SJSA1 (cell line): ENCODE measurements around the gene RNF220. TPM values are rescaled to one million over a fixed set of nuclear protein-coding genes. Genes with fewer than 3 reads are reported as not detected.

Experiments used
- DNase-seq, 2 experiments: peaks; one replicate each; pipeline ENCODE4 v3.0.0-alpha.2; 2015 to 2020; ENCODE audit warnings: low spot score in 2 of 2, low read depth in 1 of 2
- H3K27ac ChIP-seq: fragments of 250-450 bp; sonication (Bioruptor Pico); 2 replicates; pipeline ENCODE4 v1.5.1; 2020; ENCODE audit warnings: mild to moderate bottlenecking, moderate library complexity
- H3K27me3 ChIP-seq: fragments of 250-450 bp; sonication (Bioruptor Pico); replicated peaks from 2 replicates; pipeline ENCODE4 v1.5.1; 2020; ENCODE audit warnings: mild to moderate bottlenecking, moderate library complexity
- H3K36me3 ChIP-seq: fragments of 250-450 bp; sonication (Bioruptor Pico); 2 replicates; pipeline ENCODE4 v1.5.1; 2020; ENCODE audit warnings: mild to moderate bottlenecking
- H3K4me1 ChIP-seq: fragments of 250-450 bp; sonication (Bioruptor Pico); replicated peaks from 2 replicates; pipeline ENCODE4 v1.6.1; 2021; ENCODE audit warnings: mild to moderate bottlenecking
- H3K4me3 ChIP-seq: fragments of 250-450 bp; sonication (Bioruptor Pico); 2 replicates; pipeline ENCODE4 v1.5.1; 2020; ENCODE audit warnings: mild to moderate bottlenecking
- H3K9me3 ChIP-seq: fragments of 250-450 bp; sonication (Bioruptor Pico); replicated peaks from 2 replicates; pipeline ENCODE4 v1.5.1; 2020; ENCODE audit warnings: mild to moderate bottlenecking
- total RNA-seq: library from RNA; depleted of rRNA; stranded (reverse); fragments of >200 nt; shearing (Covaris generic); gene quantifications from 2 replicates; pipeline ENCODE4 v1.2.3, GENCODE V29; 2014

Gene RNF220
- total RNA-seq, 1 experiment from 2014 or later, result 70.5 TPM

DNA sequence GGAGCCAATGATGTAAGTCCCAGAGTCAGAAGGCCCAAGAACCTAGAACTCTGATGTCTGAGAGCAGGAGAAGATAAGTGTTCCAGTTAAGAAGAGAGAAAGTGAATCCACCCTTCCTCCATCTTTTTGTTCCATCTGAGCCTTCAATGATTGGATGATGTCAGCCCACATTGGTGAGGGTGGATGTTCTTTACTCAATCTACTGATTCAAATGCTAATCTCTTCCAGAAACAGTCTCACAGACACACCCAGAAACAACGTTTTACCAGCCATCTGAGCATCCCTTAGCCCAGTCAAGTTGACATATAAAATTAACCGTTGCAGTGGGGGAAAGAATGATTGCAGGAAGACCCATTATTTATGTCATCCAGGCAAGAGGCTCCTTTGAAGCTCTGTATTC, 16.5 kb upstream of the RNF220 start:
- peaks cover 10% of the 10 kb centered on the region for H3K4me1 ChIP-seq
- DNase-seq, result no peak
- no peaks in the 10 kb centered on the region for H3K36me3 ChIP-seq
- no peaks in the 10 kb centered on the region for H3K9me3 ChIP-seq
- H3K27ac ChIP-seq, result no peak overlapping the region
- no peak overlapping the region for H3K4me3 ChIP-seq
- H3K27me3 ChIP-seq, result peaks cover 22% of the 10 kb centered on the region

DNA sequence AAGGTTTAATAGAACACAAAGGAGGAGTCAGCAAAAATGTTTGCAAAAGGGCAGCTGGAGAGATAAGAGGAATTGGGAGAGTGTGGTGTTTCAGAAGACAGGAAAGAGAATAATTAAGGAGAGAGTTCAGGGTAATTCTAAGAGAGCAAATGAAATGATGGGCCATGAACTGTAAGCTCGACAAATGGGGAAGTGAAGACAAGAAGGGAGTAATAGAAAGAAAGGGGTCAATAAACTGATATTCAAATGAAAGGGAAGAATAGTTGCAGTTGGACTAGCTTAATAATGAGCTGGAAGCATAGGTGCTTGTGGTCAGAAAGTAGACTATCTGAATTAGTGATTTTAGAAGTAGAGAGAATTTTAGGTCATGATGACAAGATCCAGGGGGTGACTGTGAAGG, 15.6 kb upstream of the RNF220 start:
- Histone ChIP-seq H3K27me3 (peaks cover 16% of the 10 kb centered on the region), H3K27ac (no peak overlapping the region), H3K4me1 (peaks cover 10% of the 10 kb centered on the region), H3K9me3 (no peaks in the 10 kb centered on the region), H3K36me3 (no peaks in the 10 kb centered on the region), H3K4me3 (no peak overlapping the region)
- no peak for DNase-seq

DNA sequence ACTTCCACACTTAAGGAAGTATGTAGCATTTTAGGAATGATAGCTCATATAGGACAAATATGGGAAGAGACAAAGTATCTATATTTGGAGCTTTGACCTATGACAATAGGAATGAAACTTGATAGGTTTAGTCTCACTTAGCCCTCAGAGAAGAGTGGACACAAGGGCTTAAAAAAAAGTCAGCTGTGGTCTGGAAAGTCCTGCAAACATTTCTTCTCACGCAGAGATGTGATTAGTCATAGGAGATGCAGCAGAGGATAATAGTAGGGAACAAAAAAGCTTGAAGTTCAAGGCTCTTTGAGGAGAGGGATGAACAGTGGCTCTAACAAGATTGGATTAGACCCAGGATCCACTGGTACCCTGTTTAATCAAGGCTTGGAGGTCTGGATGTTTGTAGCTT, 14.8 kb upstream of the RNF220 start:
- H3K27ac ChIP-seq, result no peak overlapping the region
- H3K27me3 ChIP-seq, result peaks cover 19% of the 10 kb centered on the region

DNA sequence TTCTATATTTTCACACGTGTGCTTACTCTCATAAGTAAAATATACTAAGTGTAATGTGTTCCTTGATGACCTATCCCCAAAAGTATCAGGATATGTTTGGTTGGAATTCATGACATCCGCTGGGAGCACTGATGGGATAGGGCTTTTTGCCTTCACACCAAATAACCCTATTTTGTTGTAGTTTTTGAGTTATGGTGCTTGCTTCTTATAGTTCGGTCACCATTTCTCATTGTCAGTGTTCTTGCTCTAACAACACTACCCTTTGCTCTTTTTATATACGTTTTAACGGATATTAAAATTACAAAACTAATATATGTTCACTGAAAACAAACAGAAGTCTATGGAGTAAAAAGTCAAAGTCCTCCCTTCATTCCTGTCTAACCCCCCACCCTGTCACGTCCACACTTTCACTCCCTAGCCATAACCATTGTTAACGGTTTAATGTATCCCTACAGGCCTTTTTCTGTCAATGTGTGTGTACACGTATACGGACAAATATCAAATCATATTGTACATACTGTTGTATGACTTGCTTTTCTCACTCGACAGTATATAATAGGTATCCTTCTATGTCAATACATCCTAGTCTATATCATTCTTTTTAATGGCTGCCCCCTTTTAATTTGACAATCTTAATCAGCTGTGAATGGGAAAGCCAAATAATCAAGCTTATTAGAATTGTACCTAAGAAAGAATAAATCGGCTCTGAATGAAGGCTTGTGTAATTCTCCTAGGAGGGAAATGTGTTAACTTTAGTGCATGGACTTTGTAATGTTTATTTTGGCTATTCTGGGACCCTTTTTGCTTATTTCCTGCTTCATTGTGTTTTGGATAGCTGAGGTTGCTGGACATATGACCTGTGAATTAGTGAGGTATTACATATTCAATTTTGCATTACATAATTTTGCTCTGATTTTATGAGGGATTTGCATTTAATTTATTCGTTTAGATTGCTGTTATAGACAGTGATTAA, 3.5 kb upstream of the RNF220 start:
- Histone ChIP-seq H3K27me3 (peaks cover 88% of the 10 kb centered on the region), H3K9me3 (no peaks in the 10 kb centered on the region), H3K4me1 (peaks cover 16% of the 10 kb centered on the region), H3K36me3 (no peaks in the 10 kb centered on the region), H3K4me3 (no peak overlapping the region), H3K27ac (no peak overlapping the region)
- no peak for DNase-seq

More for the DNA sequence above, 14.8 kb upstream of the RNF220 start:
- DNase-seq, result peak in 1 of 2 experiments; percentile 66
- H3K4me1 ChIP-seq, result peaks cover 10% of the 10 kb centered on the region
- no peaks in the 10 kb centered on the region for H3K9me3 ChIP-seq
- no peaks in the 10 kb centered on the region for H3K36me3 ChIP-seq
- no peak overlapping the region for H3K4me3 ChIP-seq

DNA sequence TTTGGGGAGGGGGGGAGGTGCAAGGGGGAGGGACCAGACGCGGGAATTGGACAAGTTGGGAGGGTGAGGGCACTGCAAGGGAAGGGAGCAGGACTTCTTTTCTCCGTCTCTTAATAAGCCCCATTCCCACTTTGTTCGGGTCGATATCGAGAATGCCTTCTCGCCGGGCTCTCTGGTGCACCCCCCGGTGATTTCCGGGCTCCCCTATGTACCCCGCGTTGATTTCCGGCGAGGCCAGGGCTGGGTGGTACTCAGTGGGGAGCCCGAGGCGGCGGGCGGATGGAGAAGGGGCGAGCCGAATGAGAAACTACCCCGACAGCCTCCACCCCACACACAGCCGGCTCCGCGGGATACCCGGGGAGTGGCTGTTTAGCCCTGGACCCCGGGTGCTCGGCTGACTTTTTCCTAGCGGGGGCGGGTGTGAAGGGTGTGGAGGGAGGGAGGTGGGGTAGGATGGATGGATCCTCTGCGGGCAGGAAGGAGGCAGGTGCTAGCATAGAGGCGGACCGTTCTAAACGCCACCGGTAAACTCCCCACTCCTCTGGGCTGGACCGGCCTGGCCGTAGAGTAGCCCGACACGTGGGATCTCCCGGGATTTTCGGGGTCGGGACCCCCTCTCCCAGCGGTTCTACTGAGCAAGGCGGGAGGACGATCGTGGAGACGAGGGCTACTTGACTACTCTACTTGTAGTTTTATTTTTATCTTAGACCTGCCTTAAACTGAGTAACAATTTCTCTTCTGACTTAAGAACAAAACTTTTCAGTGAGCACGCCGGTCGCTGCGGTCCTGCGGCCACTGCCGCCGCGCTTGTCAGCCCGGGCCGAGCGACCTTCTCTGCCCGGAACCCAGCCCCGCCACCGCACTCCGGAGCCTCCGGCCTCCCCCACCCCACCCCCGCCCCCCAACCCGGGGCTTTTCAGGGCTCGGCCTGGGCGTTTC, 1.0 kb downstream of the RNF220 start:
- Histone ChIP-seq H3K4me3 (peak overlapping the region; percentile 28), H3K36me3 (no peaks in the 10 kb centered on the region), H3K27me3 (peaks cover 93% of the 10 kb centered on the region), H3K9me3 (peaks cover 13% of the 10 kb centered on the region), H3K27ac (no peak overlapping the region), H3K4me1 (peaks cover 23% of the 10 kb centered on the region)
- peak in 1 of 2 experiments; percentile 23 for DNase-seq

DNA sequence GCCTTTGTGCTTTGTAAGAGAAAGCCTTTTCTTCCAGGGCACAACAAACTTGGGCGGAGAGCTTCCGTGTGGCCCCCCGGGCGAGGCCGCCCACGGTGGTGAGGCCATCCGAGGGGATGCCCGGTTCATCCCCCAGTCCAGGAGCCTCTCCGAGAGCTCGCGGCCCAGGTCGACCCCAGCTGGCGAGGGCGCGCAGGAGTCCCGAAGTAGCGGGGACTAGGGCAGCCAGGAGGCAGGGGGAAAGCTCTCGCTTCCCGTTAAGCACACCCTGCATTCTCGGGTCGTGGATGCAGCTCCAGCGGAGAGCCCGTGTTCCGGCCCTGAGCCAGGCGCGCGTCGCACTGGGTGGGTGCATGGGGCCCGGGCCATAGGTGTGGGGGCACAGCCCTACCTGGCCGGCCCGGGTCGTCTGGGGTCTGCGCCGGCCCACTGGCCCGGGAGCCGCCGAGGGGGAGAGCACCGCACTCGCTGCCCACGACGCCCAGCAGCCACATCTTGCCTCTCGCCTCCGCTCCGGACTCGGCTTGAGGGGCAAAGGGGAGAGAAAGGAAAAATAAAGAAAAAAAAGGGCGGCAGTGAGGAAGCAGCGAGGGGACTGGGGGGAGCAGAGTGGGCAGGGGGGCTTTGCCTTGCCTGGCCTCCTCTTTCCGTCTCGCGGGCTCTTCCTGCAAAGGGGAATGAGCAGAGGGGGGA, 1.8 kb downstream of the RNF220 start:
- peaks cover 87% of the 10 kb centered on the region for H3K27me3 ChIP-seq
- no peak overlapping the region for H3K27ac ChIP-seq
- no peaks in the 10 kb centered on the region for H3K36me3 ChIP-seq
- DNase-seq, result no peak
- H3K4me3 ChIP-seq, result no peak overlapping the region
- peaks cover 13% of the 10 kb centered on the region for H3K9me3 ChIP-seq
- peaks cover 23% of the 10 kb centered on the region for H3K4me1 ChIP-seq

DNA sequence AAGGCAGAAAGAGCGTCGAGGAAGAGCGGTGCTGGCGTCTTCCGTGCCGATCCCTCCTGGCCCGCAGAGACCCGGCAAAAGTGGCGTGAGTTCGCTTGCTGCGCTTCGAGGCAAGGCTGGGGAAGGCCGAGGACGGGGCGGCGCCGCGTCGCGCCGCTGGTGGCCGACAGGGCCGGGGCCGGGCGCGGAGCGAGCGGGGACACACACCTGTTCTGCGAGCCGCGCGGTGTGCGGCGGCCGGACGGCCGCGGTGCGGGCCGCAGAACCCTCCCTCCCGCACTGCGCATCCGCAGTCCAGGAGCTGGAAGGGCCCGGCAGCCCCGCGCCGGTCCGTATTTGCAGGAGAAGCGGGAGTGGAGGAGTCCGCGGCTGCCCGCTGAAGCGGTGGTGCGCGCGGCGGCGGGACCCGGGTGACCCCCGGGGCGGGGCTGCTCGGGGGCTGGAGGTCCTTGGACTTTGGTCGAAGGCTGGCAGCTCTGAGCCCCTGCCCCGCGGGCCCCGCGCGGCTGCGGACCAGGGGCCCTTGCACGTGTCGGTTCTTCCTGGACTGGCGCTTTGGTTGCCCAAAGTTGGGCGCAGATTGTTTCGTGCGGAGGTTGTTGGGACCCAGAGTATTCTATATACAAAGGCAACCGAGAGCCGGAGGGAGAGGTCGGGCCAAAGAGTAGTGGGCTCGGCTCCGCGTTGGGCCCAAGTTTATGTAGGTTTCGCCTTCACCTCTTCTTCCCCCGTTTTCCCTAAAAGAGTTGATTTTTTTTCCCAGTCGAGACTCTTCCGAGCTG, 2.6 kb downstream of the RNF220 start:
- no peak overlapping the region for H3K27ac ChIP-seq
- no peak overlapping the region for H3K4me3 ChIP-seq
- H3K36me3 ChIP-seq, result no peaks in the 10 kb centered on the region
- H3K27me3 ChIP-seq, result peaks cover 87% of the 10 kb centered on the region
- peaks cover 23% of the 10 kb centered on the region for H3K4me1 ChIP-seq
- H3K9me3 ChIP-seq, result peaks cover 13% of the 10 kb centered on the region
- no peak for DNase-seq

DNA sequence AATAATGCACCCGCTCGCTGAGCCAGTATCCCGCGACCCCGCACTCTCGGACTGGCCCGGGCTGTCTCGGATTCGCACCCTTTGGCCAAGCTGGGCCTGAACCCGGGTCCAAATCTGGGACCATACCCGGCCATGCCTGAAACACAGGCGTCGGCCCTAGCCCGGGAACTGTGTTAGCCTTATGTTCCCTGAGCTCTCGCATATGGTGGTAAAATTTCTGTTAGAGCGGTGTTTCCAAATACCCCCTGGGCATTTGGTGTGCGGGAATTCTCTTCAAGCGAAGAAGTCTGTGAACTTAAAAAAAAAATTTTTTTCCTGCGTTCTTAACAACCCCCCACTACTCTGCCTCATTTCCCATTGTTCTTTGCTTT, 3.1 kb downstream of the RNF220 start:
- no peak for DNase-seq
- peaks cover 13% of the 10 kb centered on the region for H3K9me3 ChIP-seq

DNA sequence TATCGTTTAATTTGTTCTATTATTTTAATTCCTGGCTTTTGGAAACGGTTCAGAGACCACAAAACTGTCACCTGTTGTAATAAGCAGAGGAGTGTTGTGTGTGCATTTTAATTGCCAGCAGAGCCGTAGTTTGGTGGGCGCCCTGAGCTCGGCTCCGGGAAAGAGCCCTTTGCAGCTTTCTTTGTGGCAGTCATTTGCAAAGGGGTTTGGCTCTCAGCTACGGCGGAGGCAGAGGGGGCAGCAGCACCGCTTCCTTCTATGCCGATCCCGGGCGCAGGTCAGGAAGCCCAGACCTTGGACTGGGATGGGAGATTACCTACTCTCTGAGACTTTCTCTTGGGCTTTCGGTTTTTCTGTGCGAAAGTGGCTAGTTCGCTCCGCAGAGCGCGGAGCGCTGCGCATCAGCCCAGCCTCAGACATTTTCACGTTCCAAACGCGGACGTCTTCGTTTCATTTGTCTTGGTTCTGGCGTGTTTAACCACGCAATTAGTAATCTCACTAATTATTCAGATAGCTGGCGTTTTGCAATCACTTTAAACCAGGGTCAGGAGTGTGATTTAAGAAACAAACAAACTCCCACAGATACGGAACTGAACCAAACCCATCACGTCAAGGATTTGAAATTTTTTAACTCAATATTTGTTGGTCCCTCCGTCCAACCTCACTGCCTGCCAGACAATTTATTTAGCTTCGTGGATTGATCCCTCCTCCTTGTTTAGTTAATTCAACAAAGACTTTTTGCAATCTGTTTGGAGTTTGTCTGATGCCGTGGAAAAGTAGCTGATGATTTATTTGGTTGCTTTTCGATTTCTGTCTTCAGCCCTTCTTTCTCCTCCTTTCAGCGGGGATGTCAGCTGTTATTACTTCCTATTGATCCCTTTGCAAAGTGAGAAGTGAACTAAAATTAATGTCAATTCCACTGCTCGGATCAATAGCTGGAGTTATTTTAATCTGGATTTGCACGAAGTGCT, 3.9 kb downstream of the RNF220 start:
- no peak overlapping the region for H3K27ac ChIP-seq
- H3K4me3 ChIP-seq, result no peak overlapping the region
- H3K9me3 ChIP-seq, result peaks cover 13% of the 10 kb centered on the region
- no peaks in the 10 kb centered on the region for H3K36me3 ChIP-seq
- H3K4me1 ChIP-seq, result peaks cover 23% of the 10 kb centered on the region
- peaks cover 87% of the 10 kb centered on the region for H3K27me3 ChIP-seq
- no peak for DNase-seq

More for the DNA sequence above, 3.1 kb downstream of the RNF220 start:
- peaks cover 87% of the 10 kb centered on the region for H3K27me3 ChIP-seq
- no peak overlapping the region for H3K4me3 ChIP-seq
- H3K27ac ChIP-seq, result no peak overlapping the region
- peaks cover 23% of the 10 kb centered on the region for H3K4me1 ChIP-seq
- no peaks in the 10 kb centered on the region for H3K36me3 ChIP-seq

DNA sequence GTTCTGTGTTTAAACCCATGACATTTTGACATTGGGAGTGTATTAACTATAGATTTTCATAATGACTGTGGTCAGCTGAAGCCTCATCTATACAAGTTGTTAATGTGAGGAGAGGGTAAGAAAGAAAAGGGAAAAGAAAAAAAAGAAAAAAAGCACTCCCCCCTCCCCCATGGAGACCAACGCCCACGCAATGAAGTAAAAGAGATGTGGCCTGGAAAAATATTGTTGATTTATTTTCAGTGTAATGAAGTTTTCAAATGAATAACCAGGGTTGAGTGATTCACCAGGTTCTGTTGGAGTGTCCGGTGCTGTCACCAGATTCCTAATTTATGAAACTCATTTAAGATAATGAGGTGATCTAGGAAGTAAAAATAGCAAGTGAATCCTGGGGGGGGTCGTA, 4.7 kb downstream of the RNF220 start:
- Histone ChIP-seq H3K4me1 (peaks cover 23% of the 10 kb centered on the region), H3K27me3 (peaks cover 88% of the 10 kb centered on the region), H3K4me3 (no peak overlapping the region), H3K27ac (no peak overlapping the region), H3K36me3 (no peaks in the 10 kb centered on the region), H3K9me3 (peaks cover 13% of the 10 kb centered on the region)
- no peak for DNase-seq

DNA sequence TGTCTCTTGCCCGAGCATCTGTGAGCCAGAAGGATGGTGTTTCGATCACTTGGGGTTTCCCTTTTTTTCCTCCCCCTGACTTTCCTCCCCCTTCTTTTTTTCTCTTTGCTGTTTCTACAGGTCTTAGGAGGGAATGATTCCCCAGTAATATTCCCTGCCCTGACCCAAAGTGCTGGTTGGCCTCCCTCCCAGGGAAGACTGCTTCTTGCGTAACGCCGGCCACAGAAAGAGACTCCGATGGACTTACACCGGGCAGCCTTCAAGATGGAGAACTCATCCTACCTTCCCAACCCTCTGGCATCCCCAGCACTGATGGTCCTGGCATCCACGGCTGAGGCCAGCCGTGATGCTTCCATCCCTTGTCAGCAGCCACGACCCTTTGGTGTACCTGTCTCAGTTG, 6.8 kb downstream of the RNF220 start:
- no peak for DNase-seq
- peaks cover 4% of the 10 kb centered on the region for H3K4me1 ChIP-seq
- no peaks in the 10 kb centered on the region for H3K36me3 ChIP-seq
- peaks cover 89% of the 10 kb centered on the region for H3K27me3 ChIP-seq
- no peak overlapping the region for H3K27ac ChIP-seq
- no peak overlapping the region for H3K4me3 ChIP-seq
- H3K9me3 ChIP-seq, result peaks cover 13% of the 10 kb centered on the region

DNA sequence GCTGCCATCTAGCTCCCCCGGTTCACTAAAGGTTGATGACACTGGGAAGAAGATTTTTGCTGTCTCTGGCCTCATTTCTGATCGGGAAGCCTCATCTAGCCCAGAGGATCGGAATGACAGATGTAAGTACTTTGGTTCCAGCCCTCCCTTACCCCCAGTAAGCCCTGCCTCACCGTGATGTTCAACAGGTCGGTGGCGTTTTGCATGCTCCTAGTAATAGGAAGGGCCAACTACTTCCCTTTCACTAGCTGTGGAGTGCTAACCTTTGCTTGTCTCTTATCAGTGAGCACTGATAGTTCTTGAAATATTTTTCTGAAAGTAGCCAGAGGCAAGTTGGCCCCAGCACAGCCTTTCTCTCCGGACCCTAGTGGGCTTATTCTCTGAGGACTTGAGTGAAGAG, 7.5 kb downstream of the RNF220 start:
- no peaks in the 10 kb centered on the region for H3K36me3 ChIP-seq
- H3K4me1 ChIP-seq, result 0 out of 2 replicates have a peak, but pooled peaks cover 1% of the 10 kb centered on the region
- H3K27me3 ChIP-seq, result peaks cover 89% of the 10 kb centered on the region
- peaks cover 7% of the 10 kb centered on the region for H3K9me3 ChIP-seq
- DNase-seq, result no peak
- no peak overlapping the region for H3K27ac ChIP-seq
- H3K4me3 ChIP-seq, result no peak overlapping the region
